Subcutaneous adipose tissue (tissue), 4 donors: ENCODE measurements around the gene GUSB. TPM values are rescaled to one million over a fixed set of nuclear protein-coding genes. Genes with fewer than 3 reads are reported as not detected.

ENCODE experiments used
- CTCF ChIP-seq: fragments of 450-650 bp; IDR thresholded peaks from one replicate; pipeline ENCODE4 v1.5.1; 2016; ENCODE audit warnings: low read depth, mild to moderate bottlenecking, control low read depth, antibody characterized with exemption, moderate library complexity
- total RNA-seq, 4 donors: library from RNA; depleted of rRNA; stranded (reverse); fragments of >200 nt; gene quantifications; one replicate each; pipeline ENCODE4 v1.1.0, GENCODE V29; 2016

The GUSB gene
- total RNA-seq, 4 donors from 2014 or later: 34.1 to 104 (median 44.9) TPM

GRCh38 chr7:65967361-65968155 is 14.5 kb downstream of the GUSB start:
- no peak for TF ChIP-seq CTCF

GRCh38 chr7:65966146-65966545 is 15.9 kb downstream of the GUSB start:
- TF ChIP-seq CTCF: no peak

- TF ChIP-seq CTCF: no peak
These were observed 20.0 kb downstream of the GUSB start for GRCh38 chr7:65962033-65962432.

- no peak for TF ChIP-seq CTCF
These were observed 21.5 kb downstream of the GUSB start for GRCh38 chr7:65960351-65961074.

- TF ChIP-seq CTCF: no peak
These were observed 26.3 kb downstream of the GUSB start for GRCh38 chr7:65955718-65956117.

- TF ChIP-seq CTCF: no peak
These were observed 28.0 kb downstream of the GUSB start for GRCh38 chr7:65953890-65954450.
